Raji (cell line): Measurements from ENCODE around the gene CNTNAP2.

ENCODE experiments used
- POLR2A ChIP-seq: IDR thresholded peaks from 2 replicates; pipeline ENCODE4 v1.6.1; 2011; ENCODE audit warnings: low read depth, low read length, control low read depth; ENCODE audit not compliant: insufficient read depth

Gene CNTNAP2

DNA sequence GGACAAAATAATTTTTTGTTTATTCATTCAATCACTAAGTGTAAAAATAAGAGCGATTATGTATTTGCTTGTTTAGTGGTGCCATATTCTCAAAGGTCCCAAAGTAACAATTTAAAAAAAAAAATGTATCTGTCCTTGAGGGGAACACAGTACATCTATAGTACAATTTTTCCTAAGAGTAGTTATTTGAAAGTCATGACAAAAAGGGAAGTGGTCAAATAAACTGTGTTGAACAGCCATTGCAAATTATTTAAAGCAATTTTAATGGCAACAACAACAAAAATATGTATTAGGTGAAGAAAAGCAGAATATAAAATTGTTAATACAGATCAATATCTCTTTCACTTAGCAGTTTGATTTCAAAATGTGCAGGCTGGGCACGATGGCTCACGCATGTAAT lies 943.5 kb downstream of the CNTNAP2 start:
- no peak for TF ChIP-seq POLR2A

DNA sequence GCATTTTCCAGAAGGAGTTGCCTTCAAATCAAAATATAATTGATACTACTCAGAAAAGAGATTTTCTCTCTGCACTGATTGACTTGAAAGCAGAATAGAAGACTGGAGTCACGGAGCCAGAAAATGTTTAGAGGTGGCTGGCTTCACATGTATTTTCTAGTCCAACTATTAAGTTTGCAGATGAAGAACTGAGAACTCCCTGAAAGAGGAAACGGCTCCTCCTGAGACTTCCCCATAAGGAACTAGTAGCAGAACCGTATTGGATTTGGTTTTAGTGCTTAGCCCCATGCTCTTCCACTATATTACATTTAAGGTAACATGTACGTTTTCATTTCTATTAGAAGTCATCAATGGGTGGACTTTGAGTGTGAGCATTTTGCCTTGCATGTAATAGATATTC lies 946.3 kb downstream of the CNTNAP2 start:
- no peak for TF ChIP-seq POLR2A

DNA sequence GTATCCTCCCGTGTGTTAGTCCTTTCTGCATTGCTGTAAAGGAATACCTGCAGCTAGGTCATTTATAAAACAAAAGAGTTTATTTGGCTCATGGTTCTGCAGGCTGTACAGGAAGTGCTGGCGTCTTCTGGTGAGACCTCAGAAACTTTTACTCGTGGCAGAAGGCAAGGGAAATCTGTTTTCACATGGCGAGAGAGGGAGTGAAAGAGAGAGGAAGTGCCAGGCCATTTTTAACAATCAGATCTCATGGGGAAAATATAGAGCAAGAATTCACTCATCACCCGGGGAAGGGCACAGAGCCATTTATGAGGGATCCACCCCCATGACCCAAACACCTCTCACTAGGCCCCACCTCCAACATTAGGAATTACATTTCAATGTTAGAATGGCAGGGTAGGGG lies 952.2 kb downstream of the CNTNAP2 start:
- TF ChIP-seq POLR2A = no peak

DNA sequence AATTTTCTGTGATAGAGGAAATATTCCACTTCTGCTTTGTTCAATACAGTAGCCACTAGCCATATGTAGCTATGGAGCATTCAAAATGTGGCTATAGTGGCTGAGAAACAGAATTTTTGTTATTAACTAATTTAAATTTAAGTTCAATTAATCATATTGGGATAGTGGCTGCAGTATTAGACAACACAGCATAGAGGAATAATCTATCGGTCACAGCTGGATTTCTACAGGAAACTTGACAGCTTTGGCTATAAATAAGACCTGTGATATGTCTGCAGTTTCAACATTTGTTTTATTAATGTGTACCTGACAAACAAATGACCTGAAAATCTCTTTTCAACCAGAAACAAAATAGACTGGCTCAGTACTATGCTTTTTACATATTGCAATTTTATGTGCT lies 953.2 kb downstream of the CNTNAP2 start:
- no peak for TF ChIP-seq POLR2A

DNA sequence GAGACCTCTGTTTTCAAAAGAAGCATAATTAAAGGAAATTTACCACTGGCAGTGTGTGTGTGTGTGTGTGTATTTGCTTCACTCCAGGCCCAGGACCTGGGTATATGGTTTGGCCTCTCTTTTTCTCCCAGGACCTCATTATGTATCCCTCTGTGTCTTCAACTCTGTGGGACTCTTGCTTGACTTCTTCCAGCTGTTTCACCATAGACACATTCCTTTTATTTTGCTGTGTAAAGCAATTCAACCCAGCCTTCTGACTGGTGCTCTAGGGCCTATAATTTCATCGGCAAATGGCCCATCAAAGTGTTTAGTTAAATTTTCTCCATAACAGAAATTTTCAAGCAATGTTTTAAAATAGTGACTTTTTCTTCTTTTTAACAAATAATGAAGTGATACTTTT lies 954.3 kb downstream of the CNTNAP2 start:
- TF ChIP-seq POLR2A = no peak

DNA sequence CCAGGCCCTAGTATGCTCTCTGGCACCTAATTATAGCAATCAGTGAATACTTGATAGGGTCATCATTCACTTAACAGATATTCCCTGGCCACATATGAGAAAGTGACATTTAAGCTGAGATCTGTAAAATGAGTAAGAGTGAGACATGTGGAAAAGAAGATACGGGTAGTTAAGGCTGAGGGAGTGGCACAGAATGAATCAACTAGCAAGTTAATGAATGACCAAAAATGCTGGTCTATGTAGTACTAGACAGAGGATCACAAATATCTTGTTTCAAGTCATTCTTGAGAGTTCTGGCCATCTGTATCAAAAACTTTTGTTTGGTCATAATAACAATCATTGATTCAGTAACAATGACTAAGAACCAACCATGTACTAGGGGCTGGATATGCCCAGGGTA lies 954.9 kb downstream of the CNTNAP2 start:
- no peak for TF ChIP-seq POLR2A

DNA sequence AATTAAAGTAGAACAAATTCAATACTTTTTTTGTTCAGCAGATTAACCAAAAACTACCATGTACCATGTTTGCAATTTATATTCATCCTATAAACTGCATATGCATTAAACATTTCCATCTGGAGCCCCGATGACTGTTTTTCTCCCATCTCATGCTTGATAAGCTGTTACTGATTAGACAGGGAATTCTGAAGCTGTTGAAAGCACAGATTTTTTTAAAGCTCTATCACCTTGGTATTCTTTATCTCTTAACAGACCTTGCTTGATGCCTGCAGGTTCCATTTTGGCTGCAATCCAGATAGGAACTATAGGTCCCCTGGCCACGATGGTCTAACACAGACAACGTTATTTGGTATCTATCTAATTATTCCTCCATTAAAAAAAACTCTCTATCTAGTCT lies 961.7 kb downstream of the CNTNAP2 start:
- no peak for TF ChIP-seq POLR2A

DNA sequence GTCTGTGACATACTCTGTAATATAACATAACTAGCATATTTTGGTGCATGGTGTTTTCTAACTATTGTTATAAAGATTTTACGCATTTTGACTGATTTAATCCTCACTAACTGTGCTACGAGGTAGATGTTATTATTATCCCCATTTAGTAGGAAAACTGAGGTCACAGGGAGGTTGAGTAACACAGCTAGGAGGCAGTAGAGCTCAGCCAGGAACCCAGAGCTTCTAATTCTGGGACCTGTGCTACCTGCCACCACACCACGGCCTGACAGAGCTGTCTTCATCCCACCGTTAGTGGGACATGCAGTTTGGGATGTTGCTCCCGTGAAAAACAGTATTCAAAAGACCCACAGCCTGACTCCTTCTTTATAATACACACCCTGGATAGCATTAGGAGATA lies 962.5 kb downstream of the CNTNAP2 start:
- TF ChIP-seq POLR2A = no peak

DNA sequence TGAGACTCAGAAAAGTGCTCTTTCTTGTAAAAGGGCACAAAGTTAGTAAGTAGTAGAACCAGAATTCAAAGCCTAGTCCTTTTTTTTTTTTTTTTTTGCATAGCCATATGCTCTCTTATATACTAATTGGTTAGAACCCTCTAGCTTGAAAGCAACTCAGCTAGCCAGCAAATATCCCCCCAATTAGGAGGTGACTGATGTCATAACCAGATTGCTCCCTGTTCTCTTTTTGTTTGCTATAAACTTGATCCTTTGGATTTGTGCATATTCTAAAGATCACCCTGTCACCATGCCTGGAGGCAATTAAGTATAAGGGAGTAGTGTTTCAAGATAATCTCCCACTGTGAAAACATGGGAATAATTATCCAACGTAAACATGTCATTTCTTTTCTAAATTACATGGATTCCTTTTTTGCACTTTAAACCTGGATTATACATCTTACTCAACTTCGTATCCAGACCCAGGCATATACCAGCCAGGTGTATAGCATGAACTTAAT lies 963.4 kb downstream of the CNTNAP2 start:
- no peak for TF ChIP-seq POLR2A

DNA sequence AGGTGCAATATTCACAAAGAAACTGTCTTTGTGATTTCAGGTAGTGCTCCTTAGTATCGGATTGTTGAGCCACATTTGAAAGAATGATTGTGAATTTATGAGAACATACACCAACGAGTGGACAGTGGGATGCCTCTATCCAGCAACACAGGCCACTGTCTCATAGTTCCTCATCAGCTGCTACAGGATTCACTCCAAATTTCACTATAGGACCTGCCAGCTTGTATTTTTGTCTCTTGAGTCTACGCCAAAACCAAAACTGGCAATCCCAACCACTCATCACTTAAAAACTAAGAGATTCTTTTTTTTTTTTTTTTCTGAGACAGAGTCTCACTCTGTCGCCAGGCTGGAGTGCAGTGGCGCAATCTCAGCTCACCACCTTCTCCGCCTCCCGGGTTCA lies 964.5 kb downstream of the CNTNAP2 start:
- TF ChIP-seq POLR2A = no peak

DNA sequence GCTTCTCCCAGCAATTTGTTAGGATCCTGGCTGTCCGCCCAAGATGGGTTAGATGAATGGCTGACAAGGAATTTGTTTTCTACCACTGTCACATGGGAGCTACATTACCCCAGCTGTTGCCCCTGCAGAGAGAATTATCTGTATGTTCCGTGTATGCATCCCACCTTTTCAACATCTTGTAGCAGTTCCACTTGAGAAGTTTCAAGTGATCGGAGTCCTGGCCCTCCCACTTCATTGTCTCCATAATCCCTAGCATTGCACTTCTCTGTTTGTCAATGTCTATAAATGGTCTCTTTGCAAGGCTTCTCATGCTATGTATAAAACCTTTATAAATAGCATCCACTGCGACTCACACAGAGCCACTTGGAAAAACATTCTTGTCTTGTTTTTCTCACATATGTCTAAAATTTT lies 972.5 kb downstream of the CNTNAP2 start:
- no peak for TF ChIP-seq POLR2A

DNA sequence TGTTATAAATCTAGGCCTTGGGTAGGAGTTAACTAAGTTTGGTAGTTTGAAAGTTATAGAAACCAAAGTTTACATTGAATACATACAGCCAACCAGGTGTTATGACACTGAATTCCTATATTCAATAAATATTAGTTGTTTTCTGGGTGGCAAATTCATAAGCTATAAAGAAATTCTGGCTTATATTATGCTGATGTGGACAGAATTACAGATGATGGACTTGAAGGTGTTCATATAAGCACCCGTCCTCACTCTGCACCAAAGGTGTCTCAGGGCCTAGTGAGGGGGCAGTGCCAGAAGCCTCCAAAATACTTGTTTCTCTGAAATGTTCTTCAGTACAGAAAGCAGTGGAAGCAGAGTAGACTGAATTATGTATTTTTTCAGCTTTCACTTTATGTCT lies 973.0 kb downstream of the CNTNAP2 start:
- no peak for TF ChIP-seq POLR2A

DNA sequence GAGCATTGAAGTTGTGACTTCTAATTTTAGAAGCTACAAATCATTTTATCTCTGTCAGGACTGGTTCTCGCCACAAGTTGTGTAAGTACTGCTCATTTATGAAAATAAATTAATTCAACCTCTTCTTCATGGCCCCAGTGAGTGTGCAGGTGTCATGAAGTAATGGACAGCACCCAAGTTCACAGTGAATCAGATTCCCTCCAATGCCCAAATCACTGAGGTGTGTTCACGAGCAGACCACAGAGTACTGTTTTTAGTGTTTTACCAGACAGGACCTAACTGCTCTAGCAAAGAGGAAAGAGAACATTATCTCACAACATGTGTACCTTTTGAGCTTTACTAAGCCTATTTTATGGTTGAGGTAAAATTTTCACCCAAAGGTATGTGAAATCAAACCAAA lies 980.0 kb downstream of the CNTNAP2 start:
- no peak for TF ChIP-seq POLR2A

DNA sequence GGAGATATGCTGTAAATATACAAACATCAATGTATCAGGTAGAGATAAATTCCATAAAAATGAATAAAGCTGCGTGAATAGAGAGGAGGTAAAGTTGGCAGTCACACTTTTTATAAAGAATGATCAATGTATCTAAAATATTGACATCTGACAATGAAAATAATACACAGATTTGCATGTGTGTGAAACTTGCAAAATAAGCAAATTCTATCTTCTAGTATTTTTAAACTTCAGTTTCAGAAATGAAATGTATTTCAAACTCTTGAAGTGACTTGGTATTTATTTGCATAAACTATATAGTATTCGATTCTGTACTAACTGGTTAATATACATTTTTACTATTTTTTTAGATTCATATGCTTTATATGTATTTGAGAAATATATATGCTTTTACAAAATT lies 986.6 kb downstream of the CNTNAP2 start:
- no peak for TF ChIP-seq POLR2A

DNA sequence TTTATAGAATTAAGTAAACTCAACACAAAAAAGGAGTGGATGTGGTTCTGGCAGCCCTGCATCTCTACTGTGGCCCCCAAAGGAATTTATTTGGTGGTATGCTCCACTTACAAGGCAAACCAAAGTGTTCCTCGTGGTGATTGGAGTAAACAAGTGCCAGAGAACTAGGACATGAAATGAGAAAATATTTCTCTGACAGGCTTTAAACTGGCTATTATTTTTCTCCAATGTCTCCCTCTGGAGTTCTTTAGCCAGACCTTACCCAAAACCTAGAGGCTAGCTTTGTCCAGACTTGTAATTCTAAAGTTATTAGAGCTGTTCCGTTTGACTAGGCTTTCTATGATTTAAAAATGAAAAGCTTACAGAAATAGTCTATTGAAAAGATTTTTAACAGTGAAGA lies 990.1 kb downstream of the CNTNAP2 start:
- no peak for TF ChIP-seq POLR2A

DNA sequence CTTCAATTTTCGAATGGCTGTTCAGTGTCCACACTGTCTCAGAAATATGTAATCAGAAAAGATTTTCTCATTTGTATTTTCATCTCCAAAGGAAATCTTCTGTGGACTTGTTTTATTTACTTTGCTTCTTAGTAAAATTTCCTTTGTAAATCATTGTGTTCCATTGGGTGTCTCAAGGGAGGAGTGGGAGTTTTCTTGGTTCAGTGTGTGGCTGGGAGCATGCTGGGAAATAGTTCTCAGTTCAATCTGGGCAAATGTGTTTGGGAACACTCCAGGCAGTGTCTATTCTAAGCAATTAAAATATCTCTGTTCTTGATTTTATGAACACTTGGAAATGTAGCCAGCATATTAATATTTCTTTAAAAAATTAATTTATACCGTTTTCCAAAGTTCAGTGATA lies 1019.8 kb downstream of the CNTNAP2 start:
- no peak for TF ChIP-seq POLR2A

DNA sequence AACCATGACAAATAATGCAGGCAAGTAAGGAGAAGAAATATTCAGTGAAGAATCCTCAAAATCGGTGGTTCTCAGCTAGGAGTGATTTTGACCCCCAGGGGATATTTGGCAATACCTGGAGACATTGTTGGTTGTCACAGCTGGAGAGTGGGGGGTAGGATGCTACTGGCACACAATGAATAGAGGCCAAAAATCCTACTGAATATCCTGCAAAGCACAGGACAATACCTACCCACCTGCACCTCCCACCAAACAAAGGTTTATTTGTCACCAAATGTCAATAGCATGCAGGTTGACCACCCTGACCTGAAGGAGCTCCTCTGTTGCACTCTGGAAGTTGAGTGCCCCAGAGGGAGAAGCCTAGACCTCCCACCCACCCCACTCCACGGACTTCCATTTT lies 1028.6 kb downstream of the CNTNAP2 start:
- no peak for TF ChIP-seq POLR2A

DNA sequence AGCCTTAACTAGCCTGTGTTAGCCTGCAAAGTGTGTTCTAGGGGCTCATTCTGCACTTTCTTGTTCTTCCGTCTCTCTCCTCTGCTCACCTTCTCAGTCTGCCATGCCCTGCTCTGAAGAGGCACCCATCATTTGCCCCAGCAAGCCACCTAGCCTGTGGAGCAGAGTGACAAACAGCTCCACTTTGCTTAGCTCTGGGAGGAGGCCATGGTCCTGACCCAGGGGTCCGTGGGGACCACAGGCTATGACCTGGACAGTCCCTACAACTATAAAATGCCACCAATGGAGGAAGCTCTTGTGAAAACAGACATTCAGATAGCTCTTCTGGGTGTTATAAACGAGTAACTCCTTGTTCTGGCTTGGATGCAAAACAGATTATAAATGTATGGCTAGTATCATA lies 1029.6 kb downstream of the CNTNAP2 start:
- TF ChIP-seq POLR2A = no peak
